H9 (cell line): Measurements from ENCODE around the gene NOCT. TPM values are rescaled to one million over a fixed set of nuclear protein-coding genes. Genes with fewer than 3 reads are reported as not detected.

Experiments used
- DNase-seq: peaks from one replicate; pipeline ENCODE4 v3.0.0-alpha.2; 2017
- H2AFZ ChIP-seq: one replicate; pipeline ENCODE4 v1.6.1; 2013; ENCODE audit warnings: mild to moderate bottlenecking, low read length, control low read depth, moderate library complexity
- H2AK5ac ChIP-seq: 2 replicates; pipeline ENCODE4 v1.6.1; 2013; ENCODE audit warnings: low read length, control low read depth, mixed read lengths; ENCODE audit not compliant: insufficient read length
- H2BK120ac ChIP-seq: one replicate; pipeline ENCODE4 v1.6.1; 2013; ENCODE audit warnings: low read depth, mild to moderate bottlenecking, low read length, control low read depth, inconsistent platforms; ENCODE audit not compliant: poor library complexity, severe bottlenecking
- H2BK12ac ChIP-seq: 2 replicates; pipeline ENCODE4 v1.6.1; 2013; ENCODE audit warnings: low read length, control low read depth, mixed read lengths, low read depth; ENCODE audit not compliant: insufficient read length
- H2BK15ac ChIP-seq: 2 replicates; pipeline ENCODE4 v1.6.1; 2013; ENCODE audit warnings: low read depth, low read length, control low read depth
- H2BK20ac ChIP-seq: one replicate; pipeline ENCODE4 v1.6.1; 2013; ENCODE audit warnings: low read depth, mild to moderate bottlenecking, low read length, control low read depth, inconsistent platforms; ENCODE audit not compliant: poor library complexity, severe bottlenecking
- H2BK5ac ChIP-seq: 2 replicates; pipeline ENCODE4 v1.6.1; 2013; ENCODE audit warnings: low read length, control low read depth, mixed read lengths; ENCODE audit not compliant: insufficient read length
- H3K14ac ChIP-seq: 2 replicates; pipeline ENCODE4 v1.6.1; 2013; ENCODE audit warnings: low read length, control low read depth; ENCODE audit not compliant: insufficient read depth
- H3K18ac ChIP-seq: 2 replicates; pipeline ENCODE4 v1.6.1; 2013; ENCODE audit warnings: low read depth, mild to moderate bottlenecking, mixed read lengths, low read length, control low read depth; ENCODE audit not compliant: insufficient read length
- H3K23ac ChIP-seq: 2 replicates; pipeline ENCODE4 v1.6.1; 2013; ENCODE audit warnings: low read length, control low read depth, mixed read lengths, low read depth; ENCODE audit not compliant: insufficient read length
- H3K23me2 ChIP-seq: 2 replicates; pipeline ENCODE4 v1.6.1; 2013; ENCODE audit warnings: low read depth, mild to moderate bottlenecking, mixed read lengths, low read length, control low read depth; ENCODE audit not compliant: insufficient read length, poor library complexity, severe bottlenecking
- H3K27ac ChIP-seq: 2 replicates; pipeline ENCODE4 v1.5.1; 2013; ENCODE audit warnings: low read length, control low read depth, mixed read lengths, low read depth; ENCODE audit not compliant: insufficient read length
- H3K27me3 ChIP-seq: 2 replicates; pipeline ENCODE4 v1.6.1; 2013; ENCODE audit warnings: low read length, control low read depth, inconsistent platforms; ENCODE audit not compliant: insufficient read depth
- H3K4ac ChIP-seq: 2 replicates; pipeline ENCODE4 v1.6.1; 2013; ENCODE audit warnings: low read depth, mild to moderate bottlenecking, control low read depth, inconsistent platforms, low read length, moderate library complexity
- H3K4me1 ChIP-seq: 2 replicates; pipeline ENCODE4 v1.6.1; 2013; ENCODE audit warnings: low read length, control low read depth, inconsistent platforms; ENCODE audit not compliant: insufficient read depth
- H3K4me2 ChIP-seq: 2 replicates; pipeline ENCODE4 v1.6.1; 2013; ENCODE audit warnings: low read length, control low read depth, mixed read lengths; ENCODE audit not compliant: insufficient read length, insufficient read depth
- H3K56ac ChIP-seq: 2 replicates; pipeline ENCODE4 v1.6.1; 2013; ENCODE audit warnings: low read depth, mild to moderate bottlenecking, mixed read lengths, low read length, control low read depth; ENCODE audit not compliant: insufficient read length
- H3K79me1 ChIP-seq: 2 replicates; pipeline ENCODE4 v1.6.1; 2013; ENCODE audit warnings: low read depth, mild to moderate bottlenecking, moderate library complexity, low read length, control low read depth, inconsistent platforms; ENCODE audit not compliant: insufficient read depth, poor library complexity, severe bottlenecking
- H3K79me2 ChIP-seq: 2 replicates; pipeline ENCODE4 v1.6.1; 2013; ENCODE audit warnings: low read length, control low read depth, inconsistent platforms; ENCODE audit not compliant: insufficient read depth
- H3K9ac ChIP-seq: 2 replicates; pipeline ENCODE4 v1.6.1; 2013; ENCODE audit warnings: low read length, control low read depth, mixed read lengths; ENCODE audit not compliant: insufficient read length; ENCODE audit errors: extremely low read depth
- H3K9me3 ChIP-seq: one replicate; pipeline ENCODE4 v1.6.1; 2013; ENCODE audit warnings: low read depth, low read length, inconsistent platforms; ENCODE audit not compliant: control insufficient read depth
- H3T11ph ChIP-seq: one replicate; pipeline ENCODE4 v1.6.1; 2013; ENCODE audit warnings: mild to moderate bottlenecking, low read length, control low read depth, inconsistent platforms
- H4K20me1 ChIP-seq: one replicate; pipeline ENCODE4 v1.6.1; 2013; ENCODE audit not compliant: control insufficient read depth, insufficient read length, insufficient read depth
- H4K5ac ChIP-seq: 2 replicates; pipeline ENCODE4 v1.6.1; 2013; ENCODE audit warnings: low read depth, mild to moderate bottlenecking, mixed read lengths, low read length, control low read depth; ENCODE audit not compliant: insufficient read length
- H4K8ac ChIP-seq: replicated peaks from 2 replicates; pipeline ENCODE4 v1.6.1; 2013; ENCODE audit warnings: low read length, control low read depth, mixed read lengths, low read depth; ENCODE audit not compliant: insufficient read length
- H4K91ac ChIP-seq: 2 replicates; pipeline ENCODE4 v1.6.1; 2013; ENCODE audit warnings: low read depth, mild to moderate bottlenecking, moderate library complexity, mixed read lengths, low read length, control low read depth; ENCODE audit not compliant: insufficient read length
- H3K27ac Mint-ChIP-seq, 3 experiments: 2 replicates in 2 of 3; 3 replicates in 1 of 3; pipeline ENCODE4 v1.8.0; 2020 to 2021; ENCODE audit warnings: mixed read lengths in 3 of 3, mild to moderate bottlenecking in 1 of 3, moderate library complexity in 1 of 3
- H3K27me3 Mint-ChIP-seq: 2 replicates; pipeline ENCODE4 v1.8.0; 2021; ENCODE audit warnings: low read depth, mild to moderate bottlenecking, moderate library complexity, mixed read lengths
- H3K36me3 Mint-ChIP-seq, 3 experiments: 2 replicates in 2 of 3; 3 replicates in 1 of 3; pipeline ENCODE4 v1.8.0; 2020 to 2021; ENCODE audit warnings: low read depth in 3 of 3, mixed read lengths in 3 of 3; ENCODE audit not compliant: insufficient read depth in 1 of 3
- H3K4me1 Mint-ChIP-seq, 2 experiments: 2 replicates each; pipeline ENCODE4 v1.8.0; 2020; ENCODE audit warnings: mixed read lengths in 2 of 2
- H3K4me3 Mint-ChIP-seq, 2 experiments: 2 replicates in 1 of 2; 3 replicates in 1 of 2; pipeline ENCODE4 v1.8.0; 2020 to 2021; ENCODE audit warnings: mild to moderate bottlenecking in 2 of 2, mixed read lengths in 2 of 2, moderate library complexity in 1 of 2
- H3K9me3 Mint-ChIP-seq, 2 experiments: 2 replicates in 1 of 2; 3 replicates in 1 of 2; pipeline ENCODE4 v1.8.0; 2020; ENCODE audit warnings: mild to moderate bottlenecking in 2 of 2, mixed read lengths in 2 of 2, moderate library complexity in 1 of 2
- WGBS: extraction: QIAGEN DNeasy Blood & Tissue Kit; methylation state at CpG from one replicate; pipeline ENCODE4 v1.1.7; 2013; ENCODE audit warnings: missing lambda C conversion rate, low lambda C conversion rate, mixed read lengths; ENCODE audit not compliant: insufficient read length; ENCODE audit errors: extremely low coverage; 5-methylcytosine and 5-hydroxymethylcytosine counted together
- total RNA-seq: library from RNA; stranded (reverse); gene quantifications from 2 replicates; pipeline ENCODE4 v1.2.1, GENCODE V29; 2021
- TF ChIP-seq, protein P1 (sequence below): fragments of 200-600 bp; sonication (generic); conservative IDR thresholded peaks from 3 replicates; pipeline ENCODE4 v1.8.0; 2021; ENCODE audit warnings: antibody characterized with exemption, mild to moderate bottlenecking

The NOCT gene
- total RNA-seq, 1 experiment from 2014 or later, result 37.3 TPM

DNA sequence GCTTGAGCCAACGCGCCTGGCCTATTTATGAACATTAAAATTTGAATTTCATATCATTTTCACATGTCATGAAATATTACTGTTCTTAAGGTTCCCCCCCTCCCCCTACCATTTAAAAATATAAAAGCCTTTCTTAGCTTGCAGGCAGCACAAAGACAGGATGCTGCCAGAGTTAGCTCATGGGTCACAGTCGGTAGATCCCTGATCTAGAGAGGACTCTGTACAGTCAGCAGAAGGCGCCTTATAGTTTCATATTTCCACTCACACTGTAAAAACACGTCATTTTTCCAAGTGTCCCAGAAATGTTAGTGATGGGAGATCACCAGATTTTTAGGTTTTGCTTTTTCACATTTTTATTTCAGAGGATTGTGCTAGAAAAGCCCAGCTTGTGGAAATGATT is 12.2 kb downstream of the NOCT start:
- peaks cover 60% of the 10 kb centered on the region for H3K79me2 ChIP-seq
- H2BK5ac ChIP-seq, result no peak overlapping the region
- H2BK15ac ChIP-seq, result no peak overlapping the region
- no peak overlapping the region for H2AFZ ChIP-seq
- H3K4me2 ChIP-seq, result no peak overlapping the region
- no peak overlapping the region for H2BK12ac ChIP-seq
- H3K18ac ChIP-seq, result no peak overlapping the region
- no peaks in the 10 kb centered on the region for H4K20me1 ChIP-seq
- no peaks in the 10 kb centered on the region for H3K27me3 ChIP-seq
- no peaks in the 10 kb centered on the region for H3K9me3 Mint-ChIP-seq
- no peak overlapping the region for H2AK5ac ChIP-seq
- H3K4me1 ChIP-seq, result no peaks in the 10 kb centered on the region
- H3K27ac Mint-ChIP-seq, result peak overlapping the region in 2 of 3 experiments; percentile 55 to 58; a peak in 4 of 7 replicates
- no peak overlapping the region for H3K4me3 Mint-ChIP-seq
- H3K27ac ChIP-seq, result no peak overlapping the region
- WGBS, result no CpG with 5 or more reads among the region's 5 CpGs
- no peak overlapping the region for H3K14ac ChIP-seq
- no peak for DNase-seq
- H2BK20ac ChIP-seq, result no peak overlapping the region
- H3K9me3 ChIP-seq, result no peaks in the 10 kb centered on the region
- peaks cover 32 to 37% of the 10 kb centered on the region in 2 experiments for H3K4me1 Mint-ChIP-seq
- H3K9ac ChIP-seq, result no peak overlapping the region
- TF ChIP-seq, protein P1, sequence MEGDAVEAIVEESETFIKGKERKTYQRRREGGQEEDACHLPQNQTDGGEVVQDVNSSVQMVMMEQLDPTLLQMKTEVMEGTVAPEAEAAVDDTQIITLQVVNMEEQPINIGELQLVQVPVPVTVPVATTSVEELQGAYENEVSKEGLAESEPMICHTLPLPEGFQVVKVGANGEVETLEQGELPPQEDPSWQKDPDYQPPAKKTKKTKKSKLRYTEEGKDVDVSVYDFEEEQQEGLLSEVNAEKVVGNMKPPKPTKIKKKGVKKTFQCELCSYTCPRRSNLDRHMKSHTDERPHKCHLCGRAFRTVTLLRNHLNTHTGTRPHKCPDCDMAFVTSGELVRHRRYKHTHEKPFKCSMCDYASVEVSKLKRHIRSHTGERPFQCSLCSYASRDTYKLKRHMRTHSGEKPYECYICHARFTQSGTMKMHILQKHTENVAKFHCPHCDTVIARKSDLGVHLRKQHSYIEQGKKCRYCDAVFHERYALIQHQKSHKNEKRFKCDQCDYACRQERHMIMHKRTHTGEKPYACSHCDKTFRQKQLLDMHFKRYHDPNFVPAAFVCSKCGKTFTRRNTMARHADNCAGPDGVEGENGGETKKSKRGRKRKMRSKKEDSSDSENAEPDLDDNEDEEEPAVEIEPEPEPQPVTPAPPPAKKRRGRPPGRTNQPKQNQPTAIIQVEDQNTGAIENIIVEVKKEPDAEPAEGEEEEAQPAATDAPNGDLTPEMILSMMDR, result no peak
- H3K79me1 ChIP-seq, result peaks cover under 1% of the 10 kb centered on the region
- no peak overlapping the region for H4K91ac ChIP-seq
- no peak overlapping the region for H4K5ac ChIP-seq
- H3K56ac ChIP-seq, result no peak overlapping the region
- no peak overlapping the region for H3K23ac ChIP-seq
- H3K4ac ChIP-seq, result no peak overlapping the region
- H2BK120ac ChIP-seq, result no peak overlapping the region
- H3K36me3 Mint-ChIP-seq, result peaks cover 10 to 28% (median 24%) of the 10 kb centered on the region in 3 experiments
- H4K8ac ChIP-seq, result no peak overlapping the region
- H3K27me3 Mint-ChIP-seq, result no peaks in the 10 kb centered on the region
- H3K23me2 ChIP-seq, result no peaks in the 10 kb centered on the region
- no peak overlapping the region for H3T11ph ChIP-seq
